Mesenchymal stem cell (in vitro differentiated cells and primary cell): ENCODE results near the gene GET4.

Experiments
- DNase-seq: peaks from one replicate; pipeline ENCODE4 v3.0.0-alpha.2; 2013
- H2AFZ ChIP-seq: one replicate; pipeline ENCODE4 v1.6.1; 2013; ENCODE audit warnings: low read depth, mild to moderate bottlenecking, control low read depth, inconsistent platforms, low read length, moderate library complexity
- H2AK5ac ChIP-seq: 2 replicates; pipeline ENCODE4 v1.6.1; 2013; ENCODE audit warnings: low read length, moderate library complexity, mild to moderate bottlenecking, inconsistent platforms; ENCODE audit not compliant: severe bottlenecking
- H2BK120ac ChIP-seq: one replicate; pipeline ENCODE4 v1.6.1; 2013; ENCODE audit warnings: low read depth, mild to moderate bottlenecking, inconsistent platforms, low read length, moderate library complexity
- H2BK12ac ChIP-seq, 2 experiments: one replicate each; pipeline ENCODE4 v1.6.1; 2013; ENCODE audit warnings: inconsistent platforms in 2 of 2, low read length in 2 of 2, mild to moderate bottlenecking in 2 of 2, moderate library complexity in 2 of 2, control low read depth in 1 of 2
- H2BK15ac ChIP-seq: one replicate; pipeline ENCODE4 v1.6.1; 2013; ENCODE audit warnings: mild to moderate bottlenecking, low read depth, inconsistent platforms; ENCODE audit not compliant: poor library complexity, severe bottlenecking
- H2BK5ac ChIP-seq: 2 replicates; pipeline ENCODE4 v1.6.1; 2013; ENCODE audit warnings: low read depth, mild to moderate bottlenecking, low read length, control low read depth, inconsistent platforms; ENCODE audit not compliant: poor library complexity, severe bottlenecking
- H3K14ac ChIP-seq, 2 experiments: one replicate each; pipeline ENCODE4 v1.6.1; 2013; ENCODE audit warnings: inconsistent platforms in 2 of 2, low read length in 2 of 2, control low read depth in 1 of 2, mild to moderate bottlenecking in 1 of 2, moderate library complexity in 1 of 2
- H3K18ac ChIP-seq, 2 experiments: one replicate each; pipeline ENCODE4 v1.6.1; 2013; ENCODE audit warnings: inconsistent platforms in 2 of 2, low read length in 2 of 2, control low read depth in 1 of 2, low read depth in 1 of 2, mild to moderate bottlenecking in 1 of 2
- H3K23ac ChIP-seq, 2 experiments: one replicate each; pipeline ENCODE4 v1.6.1; 2013; ENCODE audit warnings: inconsistent platforms in 2 of 2, low read length in 2 of 2, mild to moderate bottlenecking in 2 of 2, moderate library complexity in 2 of 2, control low read depth in 1 of 2
- H3K27ac ChIP-seq: 2 replicates; pipeline ENCODE4 v1.5.1; 2013; ENCODE audit warnings: mild to moderate bottlenecking, moderate library complexity, low read length, control low read depth, inconsistent platforms; ENCODE audit not compliant: poor library complexity, severe bottlenecking
- H3K27me3 ChIP-seq, 2 experiments: 2 replicates each; pipeline versions ENCODE4 v1.6.1 to v1.7.0; 2013; ENCODE audit warnings: low read length in 2 of 2, mild to moderate bottlenecking in 2 of 2, moderate library complexity in 2 of 2, control low read depth in 1 of 2, inconsistent platforms in 1 of 2; ENCODE audit not compliant: control insufficient read depth in 1 of 2, insufficient read depth in 1 of 2
- H3K36me3 ChIP-seq, 2 experiments: 2 replicates each; pipeline versions ENCODE4 v1.6.1 to v1.7.0; 2013; ENCODE audit warnings: low read length in 2 of 2, control low read depth in 1 of 2, inconsistent platforms in 1 of 2, low read depth in 1 of 2, mild to moderate bottlenecking in 1 of 2; ENCODE audit not compliant: insufficient read depth in 2 of 2, control insufficient read depth in 1 of 2
- H3K4ac ChIP-seq, 2 experiments: one replicate each; pipeline ENCODE4 v1.6.1; 2013; ENCODE audit warnings: inconsistent platforms in 2 of 2, low read length in 2 of 2, mild to moderate bottlenecking in 2 of 2, moderate library complexity in 2 of 2, control low read depth in 1 of 2, low read depth in 1 of 2
- H3K4me1 ChIP-seq: 2 replicates; pipeline ENCODE4 v1.6.1; 2013; ENCODE audit warnings: low read depth, low read length, control low read depth; ENCODE audit not compliant: control insufficient read depth, insufficient read depth
- H3K4me2 ChIP-seq: 2 replicates; pipeline ENCODE4 v1.6.1; 2013; ENCODE audit warnings: low read length, mild to moderate bottlenecking, inconsistent platforms; ENCODE audit not compliant: poor library complexity, severe bottlenecking
- H3K4me3 ChIP-seq, 2 experiments: 2 replicates each; pipeline versions ENCODE4 v1.5.1 to v1.7.0; 2013; ENCODE audit warnings: low read length in 2 of 2, mild to moderate bottlenecking in 2 of 2, control low read depth in 1 of 2, low read depth in 1 of 2; ENCODE audit not compliant: insufficient read depth in 1 of 2
- H3K79me1 ChIP-seq: replicated peaks from 2 replicates; pipeline ENCODE4 v1.6.1; 2013; ENCODE audit warnings: mild to moderate bottlenecking, control low read depth, low read length, inconsistent platforms; ENCODE audit not compliant: poor library complexity, severe bottlenecking
- H3K9ac ChIP-seq: 2 replicates; pipeline ENCODE4 v1.7.0; 2013; ENCODE audit warnings: mild to moderate bottlenecking, low read length, moderate library complexity
- H3K9me3 ChIP-seq: 2 replicates; pipeline ENCODE4 v1.7.0; 2013; ENCODE audit warnings: mild to moderate bottlenecking, low read length; ENCODE audit not compliant: control insufficient read depth
- H4K8ac ChIP-seq: one replicate; pipeline ENCODE4 v1.6.1; 2013; ENCODE audit warnings: inconsistent platforms, mild to moderate bottlenecking, low read length, moderate library complexity
- H4K91ac ChIP-seq: one replicate; pipeline ENCODE4 v1.6.1; 2013; ENCODE audit warnings: mild to moderate bottlenecking, low read length, inconsistent platforms
- WGBS: methylation state at CpG from one replicate; pipeline ENCODE4 v1.1.7; 2013; ENCODE audit warnings: mixed read lengths; 5-methylcytosine and 5-hydroxymethylcytosine counted together

Gene GET4

DNA sequence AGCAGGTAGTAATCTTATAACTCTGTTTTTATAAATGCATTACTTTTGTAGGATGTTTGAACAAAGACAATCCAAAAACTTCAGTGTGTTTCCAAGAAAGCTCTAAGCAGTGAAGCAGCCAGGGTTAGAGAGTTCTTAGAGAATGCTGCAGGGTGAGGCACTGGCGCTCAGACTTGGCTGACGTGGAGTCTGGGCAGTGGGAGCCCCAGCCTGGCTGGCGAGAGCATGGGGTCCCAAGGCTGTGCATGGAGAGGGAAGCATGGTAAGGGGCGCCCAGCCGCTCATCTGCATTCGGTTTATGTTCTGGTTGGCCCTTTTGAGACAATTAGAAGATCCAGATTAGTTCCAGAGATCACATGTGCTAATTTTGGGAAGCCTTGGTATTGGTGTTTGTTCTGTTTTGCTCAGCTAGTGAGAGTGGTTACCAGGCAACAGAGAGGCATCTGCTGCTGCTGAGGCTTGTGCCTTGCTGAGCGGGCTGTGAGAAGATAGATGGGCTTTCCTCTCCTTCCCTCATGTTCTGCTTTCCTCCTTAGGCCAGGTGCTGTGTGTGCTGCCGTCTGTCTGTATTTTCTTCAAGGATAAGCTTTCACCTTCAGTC, 33.8 kb upstream of the GET4 start:
- H3K23ac ChIP-seq: no peak overlapping the region
- no peak overlapping the region for H2BK15ac ChIP-seq
- H3K36me3 ChIP-seq: peaks cover 57 to 69% of the 10 kb centered on the region in 2 experiments

DNA sequence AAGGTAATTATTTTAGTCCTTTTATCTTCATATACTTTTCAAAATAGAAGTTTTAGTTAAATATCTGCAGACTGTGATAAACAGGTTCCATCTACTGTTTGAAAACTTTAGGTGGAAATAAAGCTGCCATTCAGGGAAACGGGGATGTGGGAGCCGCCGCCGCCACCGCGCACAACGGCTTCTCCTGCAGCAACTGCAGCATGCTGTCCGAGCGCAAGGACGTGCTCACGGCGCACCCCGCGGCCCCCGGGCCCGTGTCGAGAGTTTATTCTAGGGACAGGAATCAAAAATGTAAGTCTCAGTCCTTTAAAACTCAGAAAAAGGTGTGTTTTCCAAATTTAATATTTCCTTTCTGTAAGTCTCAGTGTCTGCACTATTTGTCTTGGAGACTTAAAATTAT, 33.1 kb upstream of the GET4 start:
- Histone ChIP-seq H3K79me1 (peaks cover 36% of the 10 kb centered on the region), H3K4ac (no peak overlapping the region), H4K91ac (no peak overlapping the region), H2BK120ac (no peak overlapping the region), H3K4me2 (no peak overlapping the region), H3K14ac (no peak overlapping the region), H3K27ac (no peak overlapping the region), H3K4me3 (no peak overlapping the region), H3K27me3 (no peaks in the 10 kb centered on the region), H3K23ac (no peak overlapping the region), H2BK5ac (no peak overlapping the region), H3K4me1 (peaks cover 6% of the 10 kb centered on the region), H3K9me3 (no peaks in the 10 kb centered on the region), H3K36me3 (peaks cover 54 to 68% of the 10 kb centered on the region in 2 experiments), H2AFZ (no peak overlapping the region), H4K8ac (no peak overlapping the region), H2BK15ac (no peak overlapping the region), H3K9ac (no peak overlapping the region), H2AK5ac (no peak overlapping the region), H2BK12ac (no peak overlapping the region), H3K18ac (no peak overlapping the region)
- WGBS: 98% methylated on average over 12 of the region's 17 CpGs
- DNase-seq: no peak

More for the DNA sequence above, 33.8 kb upstream of the GET4 start:
- no peak overlapping the region for H2BK12ac ChIP-seq
- H2AFZ ChIP-seq: no peak overlapping the region
- H3K27me3 ChIP-seq: no peaks in the 10 kb centered on the region
- H3K9ac ChIP-seq: no peak overlapping the region
- no peak for DNase-seq
- WGBS: 89% methylated on average over 7 of the region's 8 CpGs
- no peak overlapping the region for H4K91ac ChIP-seq
- H3K79me1 ChIP-seq: peaks cover 39% of the 10 kb centered on the region
- no peak overlapping the region for H3K4me3 ChIP-seq
- no peaks in the 10 kb centered on the region for H3K9me3 ChIP-seq
- no peak overlapping the region for H2BK5ac ChIP-seq
- H2BK120ac ChIP-seq: no peak overlapping the region
- no peak overlapping the region for H4K8ac ChIP-seq
- H3K27ac ChIP-seq: no peak overlapping the region
- no peak overlapping the region for H3K4ac ChIP-seq
- H3K18ac ChIP-seq: no peak overlapping the region
- H3K4me2 ChIP-seq: no peak overlapping the region
- no peak overlapping the region for H2AK5ac ChIP-seq
- H3K4me1 ChIP-seq: peaks cover 6% of the 10 kb centered on the region
- H3K14ac ChIP-seq: no peak overlapping the region

DNA sequence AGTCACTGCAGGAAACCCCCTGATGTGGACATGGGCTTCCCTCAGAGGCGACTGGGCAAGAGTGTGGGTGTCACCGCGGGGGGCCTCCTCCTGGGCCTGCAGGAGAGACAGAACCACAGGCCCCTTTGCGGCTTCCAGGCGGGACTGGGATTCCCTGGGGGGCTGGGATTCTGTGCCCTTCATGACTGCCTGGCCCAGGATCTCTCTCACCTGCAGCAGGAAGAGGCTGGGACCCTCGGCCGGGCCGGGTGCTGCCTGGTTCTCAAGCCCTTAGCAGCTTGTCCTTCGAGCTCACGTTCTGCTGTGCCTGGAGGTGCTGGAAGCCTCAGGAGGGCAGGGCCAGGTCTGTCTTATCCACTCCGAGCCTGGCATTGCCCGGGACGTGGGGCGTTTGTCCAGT, 32.3 kb upstream of the GET4 start:
- H3K4ac ChIP-seq: no peak overlapping the region
- H3K36me3 ChIP-seq: peaks cover 50 to 69% of the 10 kb centered on the region in 2 experiments
- no peak for DNase-seq
- H2AK5ac ChIP-seq: no peak overlapping the region
- no peak overlapping the region for H3K18ac ChIP-seq
- H3K4me2 ChIP-seq: no peak overlapping the region
- peaks cover 4% of the 10 kb centered on the region for H3K4me1 ChIP-seq
- 95% methylated on average over 14 of the region's 14 CpGs for WGBS
- H3K79me1 ChIP-seq: peaks cover 32% of the 10 kb centered on the region
- H2BK12ac ChIP-seq: no peak overlapping the region
- no peak overlapping the region for H3K4me3 ChIP-seq
- H3K14ac ChIP-seq: no peak overlapping the region
- no peak overlapping the region for H2BK15ac ChIP-seq
- H2BK120ac ChIP-seq: no peak overlapping the region
- H3K9ac ChIP-seq: no peak overlapping the region
- H4K91ac ChIP-seq: no peak overlapping the region
- H3K27ac ChIP-seq: no peak overlapping the region
- H4K8ac ChIP-seq: no peak overlapping the region
- H2BK5ac ChIP-seq: no peak overlapping the region
- no peaks in the 10 kb centered on the region for H3K27me3 ChIP-seq
- no peak overlapping the region for H2AFZ ChIP-seq
- H3K9me3 ChIP-seq: no peaks in the 10 kb centered on the region
- no peak overlapping the region for H3K23ac ChIP-seq

DNA sequence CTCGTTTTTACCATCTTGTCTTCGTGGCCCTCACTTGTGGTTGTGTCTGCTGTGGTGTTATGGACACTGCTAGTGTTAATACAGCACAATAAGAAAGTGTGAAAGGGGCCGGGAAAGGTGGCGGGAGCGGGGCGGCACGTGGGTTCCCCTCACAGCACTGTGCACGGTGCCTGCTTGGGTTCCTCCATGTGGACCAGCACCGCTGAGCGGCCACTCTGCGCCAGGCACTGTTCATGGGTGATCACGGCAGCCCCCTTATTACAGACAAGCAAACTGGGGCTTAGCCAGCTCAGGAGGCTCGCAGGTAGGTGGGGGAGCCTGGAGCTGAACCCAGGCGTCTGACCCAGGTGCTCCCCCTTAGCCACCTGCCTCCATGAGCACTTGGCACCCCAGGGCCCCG, 31.8 kb upstream of the GET4 start:
- no peak overlapping the region for H3K14ac ChIP-seq
- 98% methylated on average over 14 of the region's 15 CpGs for WGBS
- H3K27ac ChIP-seq: no peak overlapping the region

More for the DNA sequence above, 31.8 kb upstream of the GET4 start:
- Histone ChIP-seq H3K36me3 (peaks cover 50 to 71% of the 10 kb centered on the region in 2 experiments), H3K4me3 (no peak overlapping the region), H2BK120ac (no peak overlapping the region), H3K27me3 (no peaks in the 10 kb centered on the region), H3K4me2 (no peak overlapping the region), H3K9ac (no peak overlapping the region), H2BK15ac (no peak overlapping the region), H3K4ac (no peak overlapping the region), H3K79me1 (peaks cover 32% of the 10 kb centered on the region), H2AFZ (no peak overlapping the region), H2BK5ac (no peak overlapping the region), H2BK12ac (no peak overlapping the region), H4K91ac (no peak overlapping the region), H3K9me3 (no peaks in the 10 kb centered on the region), H3K18ac (no peak overlapping the region), H3K23ac (no peak overlapping the region), H4K8ac (peak overlapping the region; percentile 37), H3K4me1 (peaks cover 4% of the 10 kb centered on the region), H2AK5ac (no peak overlapping the region)
- DNase-seq: no peak
